Keratinocyte (primary cell): ENCODE measurements around the gene PDZRN4. TPM values are rescaled to one million over a fixed set of nuclear protein-coding genes. Genes with fewer than 3 reads are reported as not detected.

ENCODE experiments used
- DNase-seq: peaks from one replicate; pipeline ENCODE4 v3.0.0-alpha.2; 2011; ENCODE audit warnings: low read depth, missing footprints, low spot score
- FAIRE-seq: peaks from 2 replicates; lab custom pipeline; 2011; peaks lifted over from hg19 to GRCh38; lab: Jason Lieb, UNC
- H2AFZ ChIP-seq: 2 replicates; pipeline ENCODE4 v1.6.0; 2012; ENCODE audit warnings: low read length, control low read depth, inconsistent platforms; ENCODE audit not compliant: control insufficient read depth
- H3K27ac ChIP-seq: 2 replicates; pipeline ENCODE4 v1.5.1; 2011; ENCODE audit warnings: low read length; ENCODE audit not compliant: control insufficient read depth, insufficient read depth
- H3K27me3 ChIP-seq: 3 replicates; pipeline ENCODE4 v1.6.0; 2011; ENCODE audit warnings: low read length; ENCODE audit not compliant: control insufficient read depth, insufficient read depth; ENCODE audit errors: extremely low read depth
- H3K36me3 ChIP-seq, 2 experiments: 2 replicates in 1 of 2; 3 replicates in 1 of 2; pipeline ENCODE4 v1.5.1; 2011; ENCODE audit warnings: low read length in 2 of 2, mild to moderate bottlenecking in 1 of 2; ENCODE audit not compliant: control insufficient read depth in 2 of 2, insufficient read depth in 2 of 2; ENCODE audit errors: extremely low read depth in 1 of 2
- H3K4me1 ChIP-seq: 3 replicates; pipeline ENCODE4 v1.5.1; 2011; ENCODE audit warnings: low read length; ENCODE audit not compliant: control insufficient read depth, insufficient read depth; ENCODE audit errors: extremely low read depth
- H3K4me2 ChIP-seq: 3 replicates; pipeline ENCODE4 v1.6.0; 2011; ENCODE audit warnings: low read depth, low read length; ENCODE audit not compliant: control insufficient read depth, insufficient read depth; ENCODE audit errors: extremely low read depth
- H3K4me3 ChIP-seq, 3 experiments: fragments of 200-600 bp in 1 of 3; sonication (generic) in 1 of 3; 2 replicates in 2 of 3; 3 replicates in 1 of 3; pipeline ENCODE4 v1.5.1; 2011 to 2016; ENCODE audit warnings: low read length in 3 of 3, mild to moderate bottlenecking in 3 of 3, control low read depth in 2 of 3, inconsistent platforms in 1 of 3, low read depth in 1 of 3, mixed read lengths in 1 of 3, mixed run types in 1 of 3, moderate library complexity in 1 of 3; ENCODE audit not compliant: control insufficient read depth in 2 of 3, insufficient read depth in 2 of 3; ENCODE audit errors: extremely low read depth in 1 of 3
- H3K79me2 ChIP-seq: 2 replicates; pipeline ENCODE4 v1.6.0; 2012; ENCODE audit warnings: low read length; ENCODE audit not compliant: control insufficient read depth, insufficient read depth
- H3K9ac ChIP-seq: 3 replicates; pipeline ENCODE4 v1.6.0; 2011; ENCODE audit warnings: low read length; ENCODE audit not compliant: control insufficient read depth, insufficient read depth; ENCODE audit errors: extremely low read depth
- H3K9me1 ChIP-seq: 3 replicates; pipeline ENCODE4 v1.6.0; 2011; ENCODE audit warnings: low read length; ENCODE audit not compliant: control insufficient read depth, insufficient read depth; ENCODE audit errors: extremely low read depth
- H3K9me3 ChIP-seq: 2 replicates; pipeline ENCODE4 v1.5.1; 2012; ENCODE audit warnings: low read depth, low read length; ENCODE audit not compliant: control insufficient read depth
- H4K20me1 ChIP-seq: 3 replicates; pipeline ENCODE4 v1.6.0; 2011; ENCODE audit warnings: low read length; ENCODE audit not compliant: control insufficient read depth, insufficient read depth; ENCODE audit errors: extremely low read depth
- CTCF ChIP-seq, 3 experiments: IDR thresholded peaks in 1 of 3; conservative IDR thresholded peaks in 1 of 3; optimal IDR thresholded peaks in 1 of 3; 2 replicates in 2 of 3; 3 replicates in 1 of 3; pipeline versions ENCODE3 to v1.5.1; 2011; ENCODE audit warnings: low read length in 3 of 3, mild to moderate bottlenecking in 3 of 3, moderate library complexity in 2 of 3, control low read depth in 1 of 3, inconsistent platforms in 1 of 3; ENCODE audit not compliant: insufficient read depth in 2 of 3; ENCODE audit errors: extremely low read depth in 1 of 3
- EZH2 ChIP-seq: IDR thresholded peaks from one replicate; pipeline ENCODE4 v1.6.1; 2012; ENCODE audit warnings: inconsistent platforms, mild to moderate bottlenecking, low read length, moderate library complexity
- dilution Hi-C: fragments of 300-500 bp; cut with MboI; formaldehyde crosslinking; loops from one replicate; pipeline ENCODE4 v1.7.0; 2020; ENCODE audit warnings: low sequenced_read_pairs; ENCODE audit not compliant: extremely low pct_ligation_motif_present
- polyA plus RNA-seq, 5 experiments: library from polyadenylated mRNA; depleted of rRNA in 3 of 5; stranded (reverse) in 3 of 5; stranded (forward) in 1 of 5; unstranded in 1 of 5; fragments of >200 nt; gene quantifications; 1 replicate in 1 of 5; 2 replicates in 3 of 5; 3 replicates in 1 of 5; pipeline versions ENCODE4 v1.2.1 to v1.2.3, GENCODE V29; 2011 to 2012; ENCODE audit warnings: missing spikeins in 2 of 5, low read depth in 1 of 5, low replicate concordance in 1 of 5

The PDZRN4 gene
- polyA plus RNA-seq, 1 donor (not counting 4 experiments of a cell fraction or from before 2014, with no cell fraction given), result not detected

DNA sequence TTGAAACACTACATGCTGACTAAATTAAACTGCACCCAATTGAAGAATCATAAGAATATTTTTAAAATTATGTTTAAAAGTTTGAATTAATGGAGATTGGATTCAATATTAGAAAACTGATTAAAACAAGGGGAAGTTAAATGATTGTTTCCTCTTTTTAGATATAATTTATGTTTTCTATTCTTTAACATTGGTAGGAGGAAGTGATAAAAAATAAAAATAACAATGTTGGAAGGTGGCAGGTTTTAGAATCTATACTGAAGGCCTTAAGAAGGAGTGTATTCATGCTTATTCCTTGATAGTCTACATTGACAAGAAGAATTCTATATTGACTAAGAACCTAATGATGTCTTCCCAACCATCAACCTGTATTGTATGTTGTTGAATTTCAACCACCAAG lies 168.1 kb downstream of the PDZRN4 start:
- Histone ChIP-seq H3K36me3 (no peaks in the 10 kb centered on the region), H3K9me1 (no peaks in the 10 kb centered on the region), H3K4me1 (no peaks in the 10 kb centered on the region), H3K9ac (no peak overlapping the region), H2AFZ (no peak overlapping the region), H3K4me3 (no peak overlapping the region), H3K79me2 (no peaks in the 10 kb centered on the region), H3K27ac (no peak overlapping the region), H3K27me3 (no peaks in the 10 kb centered on the region), H4K20me1 (no peaks in the 10 kb centered on the region), H3K4me2 (no peak overlapping the region), H3K9me3 (no peaks in the 10 kb centered on the region)
- FAIRE-seq, result no peak
- no peak for DNase-seq
- no peak for TF ChIP-seq CTCF (optimal IDR thresholded peaks at IDR 0.05 in 1 of 3, IDR thresholded peaks at IDR 0.05 in 1 of 3, conservative IDR thresholded peaks at IDR 0.05 in 1 of 3; ENCODE audit: extremely low read depth in 1 of 3, insufficient read depth in 2 of 3, low read length in 3 of 3)
- TF ChIP-seq EZH2, result no peak
- dilution Hi-C loops, result no loop called here

DNA sequence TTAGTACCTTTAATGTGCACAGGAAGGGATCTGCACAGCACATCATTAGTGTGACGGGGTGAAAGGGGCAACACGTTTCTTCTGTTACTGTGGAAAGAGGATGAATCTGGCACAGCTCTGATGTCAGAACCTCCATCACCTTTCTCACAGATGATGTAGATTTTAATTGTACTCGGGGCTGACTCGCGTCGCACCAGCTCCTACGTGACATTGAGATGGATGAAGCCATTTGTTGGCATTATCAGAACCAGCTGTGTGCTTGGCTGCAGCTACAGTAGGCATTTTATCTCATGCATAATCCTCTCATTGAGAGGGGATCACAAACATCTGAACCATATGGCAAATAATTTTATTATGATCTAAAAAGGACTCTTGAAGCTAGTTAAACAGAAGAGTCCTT lies 173.6 kb downstream of the PDZRN4 start:
- TF ChIP-seq CTCF (optimal IDR thresholded peaks at IDR 0.05 in 1 of 3, IDR thresholded peaks at IDR 0.05 in 1 of 3, conservative IDR thresholded peaks at IDR 0.05 in 1 of 3; ENCODE audit: extremely low read depth in 1 of 3, insufficient read depth in 2 of 3, low read length in 3 of 3) (no peak), EZH2 (no peak)
- no peak for FAIRE-seq
- Histone ChIP-seq H3K9me1 (no peaks in the 10 kb centered on the region), H3K4me2 (no peak overlapping the region), H4K20me1 (no peaks in the 10 kb centered on the region), H3K27ac (no peak overlapping the region), H2AFZ (no peak overlapping the region), H3K9me3 (no peaks in the 10 kb centered on the region), H3K27me3 (no peaks in the 10 kb centered on the region), H3K4me1 (no peaks in the 10 kb centered on the region), H3K9ac (no peak overlapping the region), H3K4me3 (no peak overlapping the region), H3K36me3 (no peaks in the 10 kb centered on the region), H3K79me2 (no peaks in the 10 kb centered on the region)
- no peak for DNase-seq
- dilution Hi-C loops, result no loop called here
